K562 (cell line): ENCODE measurements around the gene ATP9A. TPM values are rescaled to one million over a fixed set of nuclear protein-coding genes. Genes with fewer than 3 reads are reported as not detected.

Source experiments
- BMI1 ChIP-seq: fragments of 150-350 bp; IDR thresholded peaks from 2 replicates; pipeline ENCODE4 v1.6.1; 2014; ENCODE audit warnings: low read length
- SRSF1 ChIP-seq: fragments of 200-400 bp; formaldehyde crosslinking; IDR thresholded peaks from 2 replicates; pipeline ENCODE4 v1.6.1; 2017; ENCODE audit warnings: mild to moderate bottlenecking, low read depth, low read length, moderate library complexity
- polyA plus RNA-seq, 8 experiments: library from polyadenylated mRNA; depleted of rRNA in 4 of 8; stranded (reverse) in 5 of 8; unstranded in 3 of 8; fragments of >200 nt; fragmentation: Nextera tagmentation in 2 of 8; fragmentation: Illumina TruSeq in 1 of 8; extraction: Ambion mirVana in 2 of 8; extraction: Trizol in 1 of 8; gene quantifications; 2 replicates each; pipeline versions ENCODE4 v1.2.1 to v1.2.3, GENCODE V29; 2011 to 2014; ENCODE audit warnings: inconsistent platforms in 1 of 8, missing spikeins in 1 of 8
- total RNA-seq, 7 experiments: library from RNA; depleted of rRNA in 6 of 7; stranded (reverse); fragments of >200 nt in 6 of 7; fragmentation: Illumina TruSeq in 2 of 7; extraction: Trizol in 2 of 7; gene quantifications; 2 replicates each; pipeline versions ENCODE4 v1.2.1 to v1.2.3, GENCODE V29; 2011 to 2021; ENCODE audit warnings: low replicate concordance in 1 of 7
- TF ChIP-seq, protein P1 (sequence below): fragments of 450-650 bp; IDR thresholded peaks from 2 replicates; pipeline ENCODE4 v1.6.1; 2016; ENCODE audit warnings: low read depth

ATP9A gene
- total and polyA plus RNA-seq, 9 of the 15 experiments (the other 6 are each of a cell fraction or from before 2014, with no cell fraction given): 0.18 to 0.62 (median 0.29) TPM

DNA sequence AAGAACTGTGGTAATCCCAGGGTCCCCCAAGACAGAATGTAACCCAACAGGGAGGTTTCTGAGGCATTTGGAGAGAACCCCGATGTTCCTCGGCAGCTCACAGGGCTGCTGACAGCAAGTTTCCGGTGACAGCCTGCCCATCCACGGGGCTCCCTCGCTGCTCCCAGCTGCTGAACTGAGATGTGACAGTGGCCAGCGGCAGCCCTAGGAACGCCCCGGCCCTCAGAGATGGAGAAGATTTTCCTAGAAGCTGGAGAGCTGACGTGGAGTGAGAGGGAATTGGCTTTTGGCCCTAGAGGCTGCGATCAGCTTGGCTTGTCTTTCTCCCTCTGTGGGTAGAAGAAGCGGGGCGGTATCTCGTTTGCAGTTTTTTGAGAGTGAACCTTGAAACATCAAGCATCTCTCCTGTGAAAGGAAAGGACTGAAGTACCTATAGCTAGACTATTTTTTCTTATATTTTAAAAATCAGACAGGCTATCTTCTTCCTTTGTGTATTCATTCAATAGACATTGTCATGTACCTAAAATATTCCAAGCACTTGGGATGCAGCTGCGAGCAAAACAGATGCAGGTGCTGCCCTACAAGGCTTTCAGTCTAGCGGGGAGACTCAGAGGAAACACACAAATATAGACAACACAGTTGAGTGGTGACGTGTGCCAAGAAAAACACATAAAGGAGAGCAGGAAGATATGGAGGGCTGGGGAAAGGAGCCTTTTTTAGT is 197.3 kb downstream of the ATP9A start (continued):
- TF ChIP-seq, protein P1, sequence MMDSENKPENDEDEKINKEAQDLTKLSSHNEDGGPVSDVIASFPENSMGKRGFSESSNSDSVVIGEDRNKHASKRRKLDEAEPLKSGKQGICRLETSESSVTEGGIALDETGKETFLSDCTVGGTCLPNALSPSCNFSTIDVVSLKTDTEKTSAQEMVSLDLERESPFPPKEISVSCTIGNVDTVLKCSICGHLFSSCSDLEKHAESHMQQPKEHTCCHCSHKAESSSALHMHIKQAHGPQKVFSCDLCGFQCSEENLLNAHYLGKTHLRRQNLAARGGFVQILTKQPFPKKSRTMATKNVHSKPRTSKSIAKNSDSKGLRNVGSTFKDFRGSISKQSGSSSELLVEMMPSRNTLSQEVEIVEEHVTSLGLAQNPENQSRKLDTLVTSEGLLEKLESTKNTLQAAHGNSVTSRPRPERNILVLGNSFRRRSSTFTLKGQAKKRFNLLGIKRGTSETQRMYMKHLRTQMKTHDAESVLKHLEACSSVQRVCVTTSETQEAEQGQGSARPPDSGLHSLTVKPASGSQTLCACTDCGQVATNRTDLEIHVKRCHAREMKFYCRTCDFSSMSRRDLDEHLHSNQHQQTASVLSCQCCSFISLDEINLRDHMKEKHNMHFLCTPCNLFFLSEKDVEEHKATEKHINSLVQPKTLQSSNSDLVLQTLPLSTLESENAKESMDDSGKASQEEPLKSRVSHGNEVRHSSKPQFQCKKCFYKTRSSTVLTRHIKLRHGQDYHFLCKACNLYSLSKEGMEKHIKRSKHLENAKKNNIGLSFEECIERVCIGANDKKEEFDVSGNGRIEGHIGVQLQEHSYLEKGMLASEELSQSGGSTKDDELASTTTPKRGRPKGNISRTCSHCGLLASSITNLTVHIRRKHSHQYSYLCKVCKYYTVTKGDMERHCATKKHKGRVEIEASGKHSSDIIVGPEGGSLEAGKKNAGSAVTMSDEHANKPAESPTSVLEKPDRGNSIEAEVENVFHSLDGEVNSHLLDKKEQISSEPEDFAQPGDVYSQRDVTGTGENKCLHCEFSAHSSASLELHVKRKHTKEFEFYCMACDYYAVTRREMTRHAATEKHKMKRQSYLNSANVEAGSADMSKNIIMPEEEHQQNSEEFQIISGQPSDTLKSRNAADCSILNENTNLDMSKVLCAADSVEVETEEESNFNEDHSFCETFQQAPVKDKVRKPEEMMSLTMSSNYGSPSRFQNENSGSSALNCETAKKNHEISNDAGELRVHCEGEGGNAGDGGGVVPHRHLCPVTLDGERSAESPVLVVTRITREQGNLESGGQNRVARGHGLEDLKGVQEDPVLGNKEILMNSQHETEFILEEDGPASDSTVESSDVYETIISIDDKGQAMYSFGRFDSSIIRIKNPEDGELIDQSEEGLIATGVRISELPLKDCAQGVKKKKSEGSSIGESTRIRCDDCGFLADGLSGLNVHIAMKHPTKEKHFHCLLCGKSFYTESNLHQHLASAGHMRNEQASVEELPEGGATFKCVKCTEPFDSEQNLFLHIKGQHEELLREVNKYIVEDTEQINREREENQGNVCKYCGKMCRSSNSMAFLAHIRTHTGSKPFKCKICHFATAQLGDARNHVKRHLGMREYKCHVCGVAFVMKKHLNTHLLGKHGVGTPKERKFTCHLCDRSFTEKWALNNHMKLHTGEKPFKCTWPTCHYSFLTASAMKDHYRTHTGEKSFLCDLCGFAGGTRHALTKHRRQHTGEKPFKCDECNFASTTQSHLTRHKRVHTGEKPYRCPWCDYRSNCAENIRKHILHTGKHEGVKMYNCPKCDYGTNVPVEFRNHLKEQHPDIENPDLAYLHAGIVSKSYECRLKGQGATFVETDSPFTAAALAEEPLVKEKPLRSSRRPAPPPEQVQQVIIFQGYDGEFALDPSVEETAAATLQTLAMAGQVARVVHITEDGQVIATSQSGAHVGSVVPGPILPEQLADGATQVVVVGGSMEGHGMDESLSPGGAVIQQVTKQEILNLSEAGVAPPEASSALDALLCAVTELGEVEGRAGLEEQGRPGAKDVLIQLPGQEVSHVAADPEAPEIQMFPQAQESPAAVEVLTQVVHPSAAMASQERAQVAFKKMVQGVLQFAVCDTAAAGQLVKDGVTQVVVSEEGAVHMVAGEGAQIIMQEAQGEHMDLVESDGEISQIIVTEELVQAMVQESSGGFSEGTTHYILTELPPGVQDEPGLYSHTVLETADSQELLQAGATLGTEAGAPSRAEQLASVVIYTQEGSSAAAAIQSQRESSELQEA: no peak
- TF ChIP-seq SRSF1: no peak
- no peak for TF ChIP-seq BMI1
